Testis (tissue), 2 donors: ENCODE measurements around the gene RUBCN.

Source experiments
- CTCF ChIP-seq, 3 experiments: fragments of 450-650 bp in 2 of 3; fragments of 200-600 bp in 1 of 3; sonication (generic) in 1 of 3; IDR thresholded peaks; one replicate each; pipeline ENCODE4 v1.5.1; 2016 to 2019; ENCODE audit warnings: antibody characterized with exemption in 3 of 3, mild to moderate bottlenecking in 2 of 3, moderate library complexity in 1 of 3
- POLR2A ChIP-seq: fragments of 450-650 bp; IDR thresholded peaks from one replicate; pipeline ENCODE4 v1.6.1; 2017; ENCODE audit warnings: antibody characterized with exemption, mild to moderate bottlenecking, moderate library complexity

- TF ChIP-seq CTCF (IDR thresholded peaks at IDR 0.05), result no peak
- TF ChIP-seq POLR2A, result no peak
Measured at GRCh38 chr3:197682713-197683112, 54.0 kb downstream of the RUBCN start.
